K562 (cell line): ENCODE results near the gene OLFM3.

Source experiments
- ELF4 ChIP-seq: fragments of 450-650 bp; formaldehyde crosslinking; IDR thresholded peaks from 2 replicates; pipeline ENCODE4 v1.4.0; 2022; ENCODE audit warnings: missing genetic modification characterization
- FOXM1 ChIP-seq, 2 experiments: fragments of 450-650 bp in 1 of 2; sonication (generic) in 1 of 2; formaldehyde crosslinking in 1 of 2; IDR thresholded peaks; 2 replicates each; pipeline versions ENCODE4 v1.6.1 to v1.9.0; 2017 to 2022; ENCODE audit warnings: low read depth in 2 of 2, mild to moderate bottlenecking in 2 of 2, missing genetic modification reagents in 1 of 2, moderate library complexity in 1 of 2
- GABPB1 ChIP-seq: sonication (generic); formaldehyde crosslinking; IDR thresholded peaks from 2 replicates; pipeline ENCODE4 v1.8.0; 2022; ENCODE audit warnings: mild to moderate bottlenecking, missing genetic modification reagents
- HDAC1 ChIP-seq, 2 experiments: fragments of 450-650 bp; IDR thresholded peaks; 2 replicates each; pipeline ENCODE4 v1.6.1; 2016 to 2017; ENCODE audit warnings: inconsistent platforms in 1 of 2, mild to moderate bottlenecking in 1 of 2, moderate library complexity in 1 of 2
- PTRF ChIP-seq: fragments of 450-650 bp; IDR thresholded peaks from 2 replicates; pipeline ENCODE4 v1.6.1; 2016; ENCODE audit warnings: mild to moderate bottlenecking, missing genetic modification characterization, missing compliant biosample characterization
- REST ChIP-seq, 2 experiments: fragments of 450-650 bp; formaldehyde crosslinking in 1 of 2; IDR thresholded peaks; 2 replicates each; pipeline versions ENCODE4 v1.4.0 to v1.6.1; 2014 to 2020; ENCODE audit warnings: mild to moderate bottlenecking in 2 of 2, borderline replicate concordance in 1 of 2, low read depth in 1 of 2
- SIRT6 ChIP-seq: IDR thresholded peaks from one replicate; pipeline ENCODE4 v1.6.1; 2012; ENCODE audit warnings: low read depth, mild to moderate bottlenecking, control low read depth, inconsistent platforms, low read length, moderate library complexity
- USF1 ChIP-seq: sonication (generic); formaldehyde crosslinking; IDR thresholded peaks from 2 replicates; pipeline ENCODE4 v1.9.0; 2022; ENCODE audit warnings: mild to moderate bottlenecking, missing genetic modification reagents
- USF2 ChIP-seq: sonication (generic); formaldehyde crosslinking; IDR thresholded peaks from 2 replicates; pipeline ENCODE4 v1.5.0; 2020; ENCODE audit warnings: missing genetic modification reagents

- TF ChIP-seq ELF4 (CRISPR knock-in tag) (no peak), HDAC1 (IDR thresholded peaks at IDR 0.05) (no peak), SIRT6 (no peak), USF2 (CRISPR knock-in tag) (no peak), PTRF (no peak), USF1 (no peak), REST (IDR thresholded peaks at IDR 0.05; ENCODE audit: borderline replicate concordance) (no peak), REST (CRISPR knock-in tag; IDR thresholded peaks at IDR 0.05; ENCODE audit: low read depth) (no peak), FOXM1 (IDR thresholded peaks at IDR 0.05; ENCODE audit: low read depth) (no peak), FOXM1 (CRISPR knock-in tag; IDR thresholded peaks at IDR 0.05; ENCODE audit: low read depth) (no peak), GABPB1 (CRISPR knock-in tag) (no peak)
Observed at GRCh38 chr1:101974599-101975274, 22.0 kb downstream of the OLFM3 start.
